Kidney (tissue), 14 donors: ENCODE measurements around the gene FAM171A1. TPM values are rescaled to one million over a fixed set of nuclear protein-coding genes. Genes with fewer than 3 reads are reported as not detected.
A peak's percentile ranks its signal among the peaks of the same experiment; 100 is the strongest.

Experiments used
- DNase-seq, 5 donors: peaks; one replicate each; pipeline ENCODE4 v3.0.0-alpha.2; 2013 to 2020
- FAIRE-seq: peaks from 2 replicates; lab custom pipeline; 2012; peaks lifted over from hg19 to GRCh38; lab: Jason Lieb, UNC
- H3K27ac ChIP-seq, 2 donors: one replicate each; pipeline ENCODE4 v1.7.0; 2013; ENCODE audit warnings: low read depth in 2 of 2, low read length in 2 of 2, inconsistent platforms in 1 of 2
- H3K27me3 ChIP-seq: one replicate; pipeline ENCODE4 v1.7.1; 2013; ENCODE audit warnings: low read length, inconsistent platforms; ENCODE audit not compliant: control insufficient read depth, insufficient read depth
- H3K36me3 ChIP-seq, 3 donors: one replicate each; pipeline versions ENCODE4 v1.7.0 to v1.7.1; 2013; ENCODE audit warnings: low read length in 3 of 3, control low read depth in 1 of 3, inconsistent platforms in 1 of 3; ENCODE audit not compliant: insufficient read depth in 3 of 3, control insufficient read depth in 2 of 3
- H3K4me1 ChIP-seq, 3 donors: one replicate each; pipeline versions ENCODE4 v1.7.0 to v1.7.1; 2013; ENCODE audit warnings: low read length in 3 of 3, inconsistent platforms in 1 of 3, low read depth in 1 of 3; ENCODE audit not compliant: control insufficient read depth in 2 of 3, insufficient read depth in 2 of 3
- H3K4me3 ChIP-seq, 3 donors: one replicate each; pipeline versions ENCODE4 v1.7.0 to v1.8.1; 2013; ENCODE audit warnings: low read length in 3 of 3, control low read depth in 1 of 3, inconsistent platforms in 1 of 3
- H3K9ac ChIP-seq, 3 donors: one replicate each; pipeline versions ENCODE4 v1.7.0 to v1.7.1; 2013; ENCODE audit warnings: low read length in 3 of 3, control low read depth in 1 of 3, inconsistent platforms in 1 of 3
- H3K9me3 ChIP-seq, 3 donors: one replicate each; pipeline versions ENCODE4 v1.7.0 to v1.7.1; 2013; ENCODE audit warnings: low read length in 3 of 3, control low read depth in 1 of 3, inconsistent platforms in 1 of 3; ENCODE audit not compliant: control insufficient read depth in 2 of 3, insufficient read depth in 1 of 3
- CTCF ChIP-seq: IDR thresholded peaks from 3 replicates; pipeline ENCODE4 v1.5.1; 2012; ENCODE audit warnings: mild to moderate bottlenecking, moderate library complexity, borderline replicate concordance; ENCODE audit not compliant: insufficient read depth; ENCODE audit errors: extremely low read depth
- intact Hi-C: fragments of 100-400 bp; cut with DNase I; formaldehyde crosslinking; loops from one replicate; pipeline ENCODE4 v1.11.1; 2022
- polyA plus RNA-seq: library from polyadenylated mRNA; stranded (reverse); fragments of 350-450 nt; fragmentation: Illumina TruSeq; extraction: RNeasy Lipid Tissue Mini Kit (QIAGEN cat#74804); gene quantifications from one replicate; pipeline ENCODE4 v1.2.3, GENCODE V29; 2014; ENCODE audit warnings: low read depth, low replicate concordance; ENCODE audit not compliant: insufficient read depth
- total RNA-seq: library from RNA; stranded (reverse); fragmentation: NEBNext Ultra II Directional; extraction: Animal tissue kit (Norgen Biotek cat#: 25700); gene quantifications from one replicate; pipeline ENCODE4 v1.2.1, GENCODE V29; 2021
- donor health status: control.
- donor health status: control.
- donor health status: control.
- donor health status: control.
- donor health status: control.
- donor health status: DM: yes; HTN: yes; CAD: no.
- donor health status: Normal renal cell carcinoma (clear cell type).

FAM171A1 gene
- total and polyA plus RNA-seq, 2 donors from 2014 or later, result 30.4 to 53.0 TPM

- FAIRE-seq (no peak), DNase-seq (no peak)
- no peak for TF ChIP-seq CTCF
- H3K27ac ChIP-seq, result no peak overlapping the region
- H3K4me1 ChIP-seq, result peaks cover 0 to 4% (median 0%) of the 10 kb centered on the region in 3 donors
- no peaks in the 10 kb centered on the region for H3K27me3 ChIP-seq
- H3K36me3 ChIP-seq, result no peaks in the 10 kb centered on the region
- H3K9me3 ChIP-seq, result no peaks in the 10 kb centered on the region
- H3K9ac ChIP-seq, result no peak overlapping the region
- intact Hi-C loops, result no loop called here
- no peak overlapping the region for H3K4me3 ChIP-seq
Observed at GRCh38 chr10:15387021-15387420, 15.9 kb upstream of the FAM171A1 start.

- no peaks in the 10 kb centered on the region for H3K9me3 ChIP-seq
- no peaks in the 10 kb centered on the region for H3K27me3 ChIP-seq
- DNase-seq (peak in 3 of 5 donors; percentile 43 to 72 (median 49)), FAIRE-seq (no peak)
- TF ChIP-seq CTCF, result no peak
- peaks cover 0 to 4% (median 0%) of the 10 kb centered on the region in 3 donors for H3K4me1 ChIP-seq
- no peak overlapping the region for H3K27ac ChIP-seq
- intact Hi-C loops, result no loop called here
- H3K9ac ChIP-seq, result peak overlapping the region in 1 of 3 donors; percentile 40
- H3K4me3 ChIP-seq, result peak overlapping the region in 2 of 3 donors; percentile 7 to 37
- H3K36me3 ChIP-seq, result no peaks in the 10 kb centered on the region
Observed at GRCh38 chr10:15385552-15386455, 14.7 kb upstream of the FAM171A1 start.

GRCh38 chr10:15381420-15381819, 10.3 kb upstream of the FAM171A1 start:
- Histone ChIP-seq H3K9ac (no peak overlapping the region), H3K4me1 (peaks cover 0 to 4% (median 0%) of the 10 kb centered on the region in 3 donors), H3K9me3 (no peaks in the 10 kb centered on the region), H3K27me3 (no peaks in the 10 kb centered on the region), H3K36me3 (no peaks in the 10 kb centered on the region), H3K27ac (no peak overlapping the region), H3K4me3 (no peak overlapping the region)
- DNase-seq (no peak), FAIRE-seq (no peak)
- no peak for TF ChIP-seq CTCF
- intact Hi-C loops, result no loop called here
